Activated naive CD4-positive, alpha-beta T cell treated with anti-CD3 and anti-CD28 coated beads, Interleukin-2, amount 50 U/mL, for 72 hours (primary cell): ENCODE measurements around the gene TUNAR. TPM values are rescaled to one million over a fixed set of nuclear protein-coding genes. Genes with fewer than 3 reads are reported as not detected.
"Not testable (repeated sequence)": the region's sequence is repeated elsewhere in the genome, so short reads cannot be mapped to it uniquely, and the experiment has no call there.

Experiments
- ATAC-seq, 2 donors: fragments of 150-1000 bp; cut with Tn5 transposase; 2 replicates each; pipeline ENCODE4 v1.10.0; 2021; ENCODE audit warnings: mild to moderate bottlenecking in 2 of 2, moderate library complexity in 2 of 2
- DNase-seq, 2 donors: peaks; one replicate each; pipeline ENCODE4 v3.0.0; 2021 to 2022; ENCODE audit warnings: low spot score in 2 of 2
- H3K27ac Mint-ChIP-seq, 2 donors: one replicate each; pipeline ENCODE4 v1.8.0; 2022; ENCODE audit warnings: mild to moderate bottlenecking in 2 of 2, mixed read lengths in 2 of 2
- H3K36me3 Mint-ChIP-seq, 2 donors: one replicate each; pipeline ENCODE4 v1.8.0; 2022; ENCODE audit warnings: mixed read lengths in 2 of 2
- H3K9me3 Mint-ChIP-seq, 2 donors: one replicate each; pipeline ENCODE4 v1.8.0; 2022; ENCODE audit warnings: mixed read lengths in 2 of 2
- total RNA-seq, 2 donors: library from RNA; stranded (reverse); gene quantifications; one replicate each; pipeline ENCODE4 v1.2.3, GENCODE V29; 2022

Gene TUNAR
- total RNA-seq, 2 donors from 2014 or later = not detected

DNA sequence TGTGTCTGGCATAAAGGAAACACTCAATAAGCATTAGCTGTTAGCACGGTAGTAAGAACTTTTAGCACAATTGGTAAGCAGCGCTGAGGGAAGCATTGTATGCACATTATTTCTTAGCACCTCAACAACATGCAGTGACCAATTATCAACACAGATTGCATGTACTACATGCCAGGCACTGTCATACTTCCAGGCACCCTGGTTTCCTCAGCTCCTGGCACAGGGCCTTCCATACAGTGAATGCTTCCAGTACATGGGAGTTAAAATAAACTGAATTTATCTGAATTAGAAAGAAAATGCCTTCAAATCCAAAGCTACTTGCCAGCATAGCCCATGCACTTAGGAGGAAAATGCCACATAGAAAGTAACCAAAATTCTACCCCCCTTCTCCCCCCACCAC, 59.4 kb downstream of the TUNAR start:
- H3K9me3 Mint-ChIP-seq = peaks cover 16 to 17% of the 10 kb centered on the region in 2 donors
- DNase-seq (no peak), ATAC-seq (no peak)
- H3K36me3 Mint-ChIP-seq = peaks cover 0 to under 1% of the 10 kb centered on the region in 2 donors
- no peak overlapping the region for H3K27ac Mint-ChIP-seq

DNA sequence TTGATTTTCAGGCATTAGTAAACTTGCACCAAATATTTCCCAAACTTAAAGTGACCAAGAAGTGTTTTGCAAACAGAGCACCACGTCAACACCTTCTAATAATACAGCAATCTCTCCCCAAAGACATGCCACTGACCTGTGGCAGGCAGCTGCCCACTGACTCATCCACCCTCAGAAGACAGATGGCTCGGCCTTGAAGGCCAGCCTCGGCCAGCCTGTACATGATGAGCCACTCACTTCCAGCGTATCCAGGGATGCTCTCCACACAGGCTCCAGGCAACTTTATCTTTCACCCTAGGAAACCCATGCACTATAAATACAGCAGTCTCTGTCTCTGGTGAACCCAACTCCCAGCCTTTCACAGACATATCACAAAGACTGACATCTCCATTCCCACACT, 62.7 kb downstream of the TUNAR start:
- ATAC-seq (no peak), DNase-seq (no peak)
- Mint-ChIP-seq H3K36me3 (peaks cover 0 to 14% of the 10 kb centered on the region in 2 donors), H3K9me3 (peaks cover 19 to 23% of the 10 kb centered on the region in 2 donors), H3K27ac (no peak overlapping the region)

DNA sequence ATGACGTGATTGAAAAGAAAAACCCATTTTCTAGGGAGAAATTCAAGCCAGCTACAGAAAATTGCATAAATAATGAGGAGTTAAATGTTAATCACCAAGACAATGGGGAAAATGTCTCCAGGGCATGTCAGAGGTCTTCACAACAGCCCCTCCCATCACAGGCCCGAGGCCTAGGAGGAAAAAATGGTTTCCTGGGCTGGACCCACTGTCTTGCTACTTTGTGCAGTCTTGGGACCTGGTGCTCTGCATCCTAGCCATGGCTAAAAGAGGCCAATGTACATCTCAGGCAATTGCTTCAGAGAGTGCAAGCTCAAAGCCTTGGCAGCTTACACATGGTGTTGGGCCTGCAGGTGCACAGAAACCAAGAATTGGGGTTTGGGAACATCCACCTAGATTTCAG, 65.3 kb downstream of the TUNAR start:
- DNase-seq = no peak
- ATAC-seq = no peak
- Mint-ChIP-seq H3K9me3 (peaks cover 16 to 19% of the 10 kb centered on the region in 2 donors), H3K36me3 (peaks cover 0 to 14% of the 10 kb centered on the region in 2 donors), H3K27ac (no peak overlapping the region)

DNA sequence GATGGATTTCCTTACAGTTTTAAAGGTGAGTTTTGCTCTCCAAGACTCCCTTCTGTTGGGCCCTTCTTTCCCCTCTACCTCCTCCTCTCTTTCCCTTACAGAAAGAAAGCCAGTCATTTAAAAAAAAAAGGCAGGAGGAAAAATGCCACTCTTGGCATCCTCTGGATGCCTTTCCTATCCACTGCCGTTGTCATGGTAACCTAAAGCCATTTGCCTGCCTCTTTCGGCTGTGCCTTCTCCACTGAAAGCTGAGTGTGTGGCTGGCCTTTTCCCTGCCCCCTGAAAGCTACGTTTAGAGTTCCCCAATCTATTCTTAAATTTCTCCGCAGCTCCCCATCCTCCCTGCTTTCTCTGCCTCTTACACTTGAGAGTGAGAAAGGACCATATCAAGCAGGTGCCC, 67.1 kb downstream of the TUNAR start:
- H3K27ac Mint-ChIP-seq = no peak overlapping the region
- peaks cover 16% of the 10 kb centered on the region in 2 donors for H3K9me3 Mint-ChIP-seq
- DNase-seq (no peak), ATAC-seq (no peak)
- H3K36me3 Mint-ChIP-seq = peaks cover 0 to 14% of the 10 kb centered on the region in 2 donors

DNA sequence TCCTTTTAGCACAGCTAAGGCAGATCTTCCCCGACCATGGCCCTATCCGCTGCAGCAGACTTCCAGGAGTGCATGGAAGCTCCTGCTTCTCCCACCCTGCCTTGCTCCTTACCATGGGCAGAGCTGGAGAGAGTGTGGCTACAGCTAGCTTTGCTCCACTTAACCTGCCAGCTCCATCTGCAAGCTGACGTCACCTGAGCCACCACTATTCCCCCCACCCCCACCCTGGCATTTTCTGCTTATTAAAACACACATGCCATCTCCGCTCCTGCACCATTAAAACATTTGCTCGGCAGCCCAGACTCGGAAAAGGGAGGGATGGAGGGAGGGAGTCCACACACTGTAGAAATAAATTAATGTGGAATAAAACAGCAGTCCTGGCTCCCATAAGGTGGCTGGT, 67.8 kb downstream of the TUNAR start:
- H3K27ac Mint-ChIP-seq = no peak overlapping the region
- peaks cover 0 to 14% of the 10 kb centered on the region in 2 donors for H3K36me3 Mint-ChIP-seq

GRCh38 chr14:95946867-95947266, 70.2 kb downstream of the TUNAR start:
- no peak for DNase-seq
- peaks cover 0 to 5% of the 10 kb centered on the region in 2 donors for H3K36me3 Mint-ChIP-seq
- ATAC-seq = no peak
- peaks cover 0 to 4% of the 10 kb centered on the region in 2 donors for H3K9me3 Mint-ChIP-seq
- no peak overlapping the region for H3K27ac Mint-ChIP-seq

More for the DNA sequence above, 67.8 kb downstream of the TUNAR start:
- peaks cover 12 to 16% of the 10 kb centered on the region in 2 donors for H3K9me3 Mint-ChIP-seq
- ATAC-seq (no peak), DNase-seq (no peak)

- ATAC-seq = no peak
- no peak overlapping the region for H3K27ac Mint-ChIP-seq
Observed at GRCh38 chr14:95948558-95948981, 71.9 kb downstream of the TUNAR start.

DNA sequence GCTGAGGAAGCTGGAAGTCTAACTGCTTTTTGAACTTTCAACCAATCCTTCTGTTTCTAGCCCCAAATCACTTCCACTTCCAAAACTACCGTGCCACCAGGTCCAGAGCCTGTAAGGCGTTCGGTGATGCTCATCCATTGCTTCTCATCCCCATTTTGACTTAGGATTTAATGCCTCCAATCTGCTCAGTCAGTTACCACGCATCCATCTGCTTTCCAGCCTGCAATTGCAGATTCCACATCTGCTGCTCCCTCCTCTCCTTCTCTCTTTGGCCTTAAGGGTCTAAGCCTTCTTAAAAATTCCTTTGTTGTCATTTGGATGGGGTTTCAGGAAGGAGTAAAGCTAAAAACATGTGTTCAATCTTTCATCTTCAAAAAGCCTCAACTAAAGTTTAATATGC, 74.7 kb downstream of the TUNAR start:
- DNase-seq (no peak), ATAC-seq (no peak)
- H3K9me3 Mint-ChIP-seq = no peaks in the 10 kb centered on the region
- no peaks in the 10 kb centered on the region for H3K36me3 Mint-ChIP-seq
- no peak overlapping the region for H3K27ac Mint-ChIP-seq

More at GRCh38 chr14:95948558-95948981, 71.9 kb downstream of the TUNAR start:
- no peak for DNase-seq
- Mint-ChIP-seq H3K9me3 (no peaks in the 10 kb centered on the region), H3K36me3 (no peaks in the 10 kb centered on the region)

DNA sequence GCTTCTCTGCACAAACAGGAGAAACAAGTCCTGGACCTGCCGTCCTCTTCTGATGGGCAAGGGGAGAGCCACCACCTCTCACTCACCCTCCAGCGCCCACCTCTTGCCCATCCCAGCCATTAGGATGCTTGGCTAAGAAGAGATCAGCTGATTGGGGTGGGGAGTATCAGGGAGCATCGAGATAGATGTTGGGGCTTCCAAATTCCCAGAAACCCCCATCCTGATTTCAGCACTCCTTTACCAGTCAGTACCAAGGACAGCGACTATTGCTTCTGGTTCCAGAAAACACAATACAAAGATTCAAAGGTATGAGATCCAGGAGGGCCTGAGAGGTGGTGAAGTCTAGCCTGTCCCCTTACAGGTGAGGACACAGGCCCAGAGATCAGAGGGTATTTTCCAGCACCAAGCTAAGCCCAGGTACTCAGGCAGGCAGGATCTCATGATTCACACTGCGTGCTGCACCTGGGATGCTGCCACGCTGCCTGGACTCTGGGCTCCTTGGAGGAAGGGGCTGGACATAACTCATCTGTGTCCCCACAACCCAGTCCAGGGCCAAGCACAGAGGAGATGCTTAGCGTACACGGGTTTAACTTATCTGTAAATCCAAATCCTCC, 76.6 kb downstream of the TUNAR start:
- no peak for ATAC-seq
- Mint-ChIP-seq H3K27ac (no peak overlapping the region), H3K36me3 (no peaks in the 10 kb centered on the region), H3K9me3 (no peaks in the 10 kb centered on the region)
- no peak for DNase-seq

GRCh38 chr14:95956601-95957460, 80.2 kb downstream of the TUNAR start:
- DNase-seq (no peak), ATAC-seq (no peak)
- no peak overlapping the region for H3K27ac Mint-ChIP-seq
- no peaks in the 10 kb centered on the region for H3K9me3 Mint-ChIP-seq
- H3K36me3 Mint-ChIP-seq = no peaks in the 10 kb centered on the region

GRCh38 chr14:95958105-95958504, 81.5 kb downstream of the TUNAR start:
- ATAC-seq = no peak
- no peak overlapping the region for H3K27ac Mint-ChIP-seq
- DNase-seq = no peak
- H3K9me3 Mint-ChIP-seq = no peaks in the 10 kb centered on the region
- H3K36me3 Mint-ChIP-seq = no peaks in the 10 kb centered on the region

DNA sequence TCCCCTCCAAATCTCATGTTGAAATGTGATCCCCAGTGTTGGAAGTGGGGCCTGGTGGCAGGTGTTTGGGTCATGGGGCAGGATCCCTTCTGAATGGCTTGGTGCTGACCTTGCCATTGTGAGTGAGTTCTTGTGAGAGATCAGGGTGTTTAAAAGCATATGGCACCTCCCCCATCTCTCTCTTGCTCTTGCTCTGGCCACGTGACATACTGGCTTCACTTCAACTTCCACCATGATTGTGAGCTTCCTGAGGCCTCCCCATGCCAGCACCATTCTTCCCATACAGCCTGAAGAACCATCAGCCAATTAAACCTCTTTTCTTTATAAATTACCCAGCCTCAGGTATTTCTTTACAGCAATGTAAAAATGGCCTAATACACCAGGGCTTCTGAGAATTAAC, 82.7 kb downstream of the TUNAR start:
- no peaks in the 10 kb centered on the region for H3K9me3 Mint-ChIP-seq
- H3K27ac Mint-ChIP-seq = no peak overlapping the region
- ATAC-seq = no peak
- H3K36me3 Mint-ChIP-seq = no peaks in the 10 kb centered on the region
- no peak for DNase-seq

DNA sequence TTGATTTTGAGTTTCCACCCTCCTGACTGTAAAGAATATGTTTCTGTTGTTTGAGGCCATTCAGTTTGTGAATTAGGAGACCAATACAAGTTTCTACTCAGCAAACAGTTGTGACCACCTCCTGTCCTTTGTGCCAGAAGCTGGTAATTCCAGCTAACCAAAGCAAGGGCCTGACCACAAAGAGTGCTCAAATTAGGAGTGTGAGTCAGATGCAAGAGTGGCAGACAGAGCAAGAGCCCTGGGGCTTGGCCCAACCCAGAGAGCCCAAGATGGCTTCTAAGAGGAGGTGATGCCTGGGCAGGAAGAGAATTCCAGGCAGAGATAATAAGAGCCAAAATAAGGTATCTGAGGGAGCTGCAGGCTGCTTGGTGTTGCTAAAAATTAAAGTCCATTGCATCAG, 84.8 kb downstream of the TUNAR start:
- DNase-seq = no peak
- Mint-ChIP-seq H3K27ac (no peak overlapping the region), H3K36me3 (no peaks in the 10 kb centered on the region), H3K9me3 (no peaks in the 10 kb centered on the region)
- no peak for ATAC-seq

- Mint-ChIP-seq H3K9me3 (no peaks in the 10 kb centered on the region), H3K36me3 (no peaks in the 10 kb centered on the region), H3K27ac (no peak overlapping the region)
- no peak for ATAC-seq
- no peak for DNase-seq
Observed at GRCh38 chr14:95964901-95965300, 88.3 kb downstream of the TUNAR start.

GRCh38 chr14:95968048-95968447, 91.4 kb downstream of the TUNAR start:
- H3K36me3 Mint-ChIP-seq, H3K9me3 Mint-ChIP-seq, H3K27ac Mint-ChIP-seq: not testable (repeated sequence)

More at GRCh38 chr14:95968048-95968447, 91.4 kb downstream of the TUNAR start:
- not testable (repeated sequence) for DNase-seq, ATAC-seq
